Subcutaneous adipose tissue (tissue), 4 donors: ENCODE measurements around the gene ATP2A1. TPM values are rescaled to one million over a fixed set of nuclear protein-coding genes. Genes with fewer than 3 reads are reported as not detected.

ENCODE experiments used
- CTCF ChIP-seq: fragments of 450-650 bp; IDR thresholded peaks from one replicate; pipeline ENCODE4 v1.5.1; 2016; ENCODE audit warnings: low read depth, mild to moderate bottlenecking, control low read depth, antibody characterized with exemption, moderate library complexity
- total RNA-seq, 4 donors: library from RNA; depleted of rRNA; stranded (reverse); fragments of >200 nt; gene quantifications; one replicate each; pipeline ENCODE4 v1.1.0, GENCODE V29; 2016

ATP2A1 gene
- total RNA-seq, 4 donors from 2014 or later = 0.19 to 0.44 (median 0.34) TPM; not detected in 1

DNA sequence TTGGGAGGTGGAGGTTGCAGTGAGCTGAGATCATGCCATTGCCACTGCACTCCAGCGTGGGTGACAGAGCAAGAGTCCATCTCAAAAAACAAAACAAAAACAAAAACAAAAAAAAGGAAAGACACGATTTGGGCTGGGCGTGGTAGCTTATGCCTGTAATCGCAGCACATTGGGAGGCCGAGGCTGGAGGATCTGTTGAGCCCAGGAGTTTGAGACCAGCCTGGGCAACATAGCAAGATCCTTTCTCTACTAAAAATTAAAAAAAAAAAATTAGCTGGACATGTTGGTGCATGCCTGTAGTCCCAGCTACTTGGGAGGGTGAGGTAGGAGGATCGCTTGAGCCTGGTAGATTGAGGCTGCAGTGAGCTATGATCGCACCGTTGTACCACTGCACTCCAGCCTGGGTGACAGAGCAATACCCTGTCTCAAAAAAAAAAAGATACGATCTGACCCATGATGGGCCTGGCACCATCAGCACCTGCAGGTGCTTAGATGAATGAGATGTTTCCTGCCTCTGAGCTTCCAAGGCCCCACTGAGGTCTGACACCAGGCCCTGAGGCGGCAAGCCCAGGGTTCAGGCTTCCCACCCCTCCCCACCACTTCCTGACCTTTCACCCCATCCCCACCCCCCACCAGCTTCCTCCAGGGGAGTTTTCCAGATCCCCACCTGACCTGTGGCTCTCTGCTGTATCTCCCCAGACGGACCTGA is 21.7 kb downstream of the ATP2A1 start:
- TF ChIP-seq CTCF = no peak

DNA sequence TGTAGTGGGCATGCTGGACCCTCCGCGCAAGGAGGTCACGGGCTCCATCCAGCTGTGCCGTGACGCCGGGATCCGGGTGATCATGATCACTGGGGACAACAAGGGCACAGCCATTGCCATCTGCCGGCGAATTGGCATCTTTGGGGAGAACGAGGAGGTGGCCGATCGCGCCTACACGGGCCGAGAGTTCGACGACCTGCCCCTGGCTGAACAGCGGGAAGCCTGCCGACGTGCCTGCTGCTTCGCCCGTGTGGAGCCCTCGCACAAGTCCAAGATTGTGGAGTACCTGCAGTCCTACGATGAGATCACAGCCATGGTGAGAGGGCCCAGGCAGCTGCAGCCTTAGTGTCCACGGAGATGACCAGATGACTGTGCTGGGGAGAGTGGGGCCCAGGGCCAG is 22.3 kb downstream of the ATP2A1 start:
- no peak for TF ChIP-seq CTCF

- TF ChIP-seq CTCF = no peak
Measured at GRCh38 chr16:28901862-28902261, 23.6 kb downstream of the ATP2A1 start.

DNA sequence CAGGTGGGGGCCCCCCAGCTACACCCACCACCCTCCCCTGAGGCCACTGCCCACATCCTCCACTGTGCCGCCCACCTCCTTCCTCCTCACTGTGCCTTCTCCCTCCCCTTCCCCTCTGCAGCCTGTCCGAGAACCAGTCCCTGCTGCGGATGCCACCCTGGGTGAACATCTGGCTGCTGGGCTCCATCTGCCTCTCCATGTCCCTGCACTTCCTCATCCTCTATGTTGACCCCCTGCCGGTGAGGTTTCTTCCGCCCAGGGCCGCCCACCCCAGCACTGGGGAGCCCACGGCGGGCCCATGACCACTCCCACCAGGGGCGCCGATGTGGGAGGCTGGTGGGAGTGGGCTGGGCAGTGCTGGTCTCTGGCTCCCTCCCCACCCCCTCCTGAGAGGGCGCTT is 24.6 kb downstream of the ATP2A1 start:
- TF ChIP-seq CTCF = no peak

DNA sequence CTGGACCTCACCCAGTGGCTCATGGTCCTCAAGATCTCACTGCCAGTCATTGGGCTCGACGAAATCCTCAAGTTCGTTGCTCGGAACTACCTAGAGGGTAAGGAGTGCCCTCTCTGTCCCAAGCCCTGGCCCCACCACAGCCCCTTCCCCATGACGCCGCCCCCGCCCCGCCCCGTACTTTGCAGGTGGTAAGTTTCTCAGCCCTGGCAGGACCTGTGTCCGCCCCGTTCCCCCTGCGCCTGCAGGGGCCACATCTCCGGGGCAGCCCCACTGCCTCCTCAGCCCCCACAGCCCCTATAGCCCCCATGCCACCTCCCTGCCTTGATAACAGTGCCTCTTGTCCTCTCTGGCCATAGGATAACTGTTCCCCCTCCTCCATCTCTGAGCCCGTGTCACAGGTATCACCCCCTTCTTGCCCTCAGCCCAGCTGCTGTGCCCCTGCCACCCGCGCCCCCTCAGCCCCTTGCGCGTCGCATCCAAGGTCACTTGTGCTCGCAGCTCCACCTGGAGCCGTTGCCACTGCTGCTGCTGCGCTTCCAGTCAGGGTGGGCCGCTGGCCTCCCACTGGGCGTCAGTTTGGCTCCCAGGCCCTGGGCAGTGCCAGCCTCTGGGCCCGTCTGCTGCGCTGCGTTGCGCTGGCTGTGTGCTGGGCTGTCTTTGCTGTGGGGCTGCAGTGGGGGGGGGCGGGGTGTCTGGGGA is 25.2 kb downstream of the ATP2A1 start:
- no peak for TF ChIP-seq CTCF

DNA sequence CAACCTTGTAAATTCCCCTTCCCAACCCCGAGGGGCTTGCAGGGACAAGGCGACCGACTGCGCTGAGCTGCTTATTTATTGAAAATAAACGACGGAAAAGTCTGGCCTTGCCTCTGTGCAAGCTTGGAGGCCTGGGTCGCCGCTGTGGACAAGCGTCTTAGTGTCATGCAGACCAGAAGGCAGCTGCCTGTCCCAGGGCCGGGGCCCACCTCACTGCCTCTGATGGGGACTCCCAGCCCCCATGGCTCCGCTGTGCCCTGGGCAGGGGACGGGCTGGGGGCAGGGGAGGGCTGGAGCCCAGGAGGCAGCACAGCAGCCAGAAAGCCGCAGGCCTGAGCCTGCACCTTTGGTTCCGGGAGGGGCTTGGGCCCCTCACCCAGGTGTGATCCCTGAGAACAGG is 26.1 kb downstream of the ATP2A1 start:
- TF ChIP-seq CTCF = no peak

- no peak for TF ChIP-seq CTCF
Measured at GRCh38 chr16:28904828-28905227, 26.5 kb downstream of the ATP2A1 start.
